HG03565 (cell line): ENCODE results near the gene CTBP2.
"Not testable (repeated sequence)": the region's sequence is repeated elsewhere in the genome, so short reads cannot be mapped to it uniquely, and the experiment has no call there.

ENCODE experiments used
- ATAC-seq: cut with Tn5 transposase; IDR thresholded peaks from one replicate; pipeline ENCODE4 v1.9.1; 2021; ENCODE audit warnings: mild to moderate bottlenecking, moderate library complexity; ENCODE audit not compliant: unreplicated experiment

Gene CTBP2

DNA sequence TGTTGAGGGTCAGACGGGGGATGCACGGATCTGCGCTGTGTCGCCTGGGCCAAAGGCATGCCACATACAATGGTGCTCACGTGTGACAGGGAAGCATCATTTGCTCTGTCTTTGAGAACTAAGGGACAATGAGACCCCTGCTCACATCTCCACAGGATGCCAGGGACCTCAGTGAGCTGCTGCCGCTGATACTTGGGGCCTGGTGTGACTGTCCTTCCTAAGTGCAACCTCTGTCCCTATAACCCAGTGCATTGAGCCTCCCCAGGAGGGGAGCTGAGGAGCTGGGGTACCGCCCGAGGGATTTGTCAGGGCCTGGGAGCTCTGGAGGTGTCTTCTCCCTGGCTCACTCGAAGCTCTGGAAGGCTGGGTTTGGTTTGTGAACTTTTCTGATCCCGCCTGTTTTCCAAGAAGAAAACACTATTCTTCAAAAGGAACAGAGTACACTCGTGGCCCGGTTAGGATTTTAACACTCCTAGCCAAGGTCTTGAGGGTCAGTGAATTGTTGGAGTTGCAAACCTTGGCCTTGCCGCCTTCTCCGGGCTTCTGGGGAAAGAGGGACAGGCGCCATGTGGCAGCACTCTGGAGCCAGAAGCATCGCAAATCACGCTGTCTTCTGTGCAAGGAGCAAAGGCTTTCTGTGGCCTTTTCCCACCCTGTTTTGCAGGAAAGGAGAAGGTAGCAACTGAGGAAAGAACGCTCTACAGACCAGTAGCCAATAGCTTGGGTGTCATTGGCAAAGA, 26.2 kb upstream of the CTBP2 start:
- no peak for ATAC-seq

DNA sequence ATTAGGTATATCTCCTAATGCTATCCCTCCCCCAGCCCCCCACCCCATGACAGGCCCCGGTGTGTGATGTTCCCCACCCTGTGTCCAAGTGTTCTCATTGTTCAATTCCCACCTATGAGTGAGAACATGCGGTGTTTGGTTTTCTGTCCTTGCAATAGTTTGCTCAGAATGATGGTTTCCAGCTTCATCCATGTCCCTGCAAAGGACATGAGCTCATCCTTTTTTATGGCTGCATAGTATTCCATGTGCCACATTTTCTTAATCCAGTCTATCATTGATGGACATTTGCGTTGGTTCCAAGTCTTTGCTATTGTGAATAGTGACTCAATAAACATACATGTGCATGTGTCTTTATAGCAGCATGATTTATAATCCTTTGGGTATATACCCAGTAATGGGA, 18.7 kb upstream of the CTBP2 start:
- ATAC-seq, result not testable (repeated sequence)

DNA sequence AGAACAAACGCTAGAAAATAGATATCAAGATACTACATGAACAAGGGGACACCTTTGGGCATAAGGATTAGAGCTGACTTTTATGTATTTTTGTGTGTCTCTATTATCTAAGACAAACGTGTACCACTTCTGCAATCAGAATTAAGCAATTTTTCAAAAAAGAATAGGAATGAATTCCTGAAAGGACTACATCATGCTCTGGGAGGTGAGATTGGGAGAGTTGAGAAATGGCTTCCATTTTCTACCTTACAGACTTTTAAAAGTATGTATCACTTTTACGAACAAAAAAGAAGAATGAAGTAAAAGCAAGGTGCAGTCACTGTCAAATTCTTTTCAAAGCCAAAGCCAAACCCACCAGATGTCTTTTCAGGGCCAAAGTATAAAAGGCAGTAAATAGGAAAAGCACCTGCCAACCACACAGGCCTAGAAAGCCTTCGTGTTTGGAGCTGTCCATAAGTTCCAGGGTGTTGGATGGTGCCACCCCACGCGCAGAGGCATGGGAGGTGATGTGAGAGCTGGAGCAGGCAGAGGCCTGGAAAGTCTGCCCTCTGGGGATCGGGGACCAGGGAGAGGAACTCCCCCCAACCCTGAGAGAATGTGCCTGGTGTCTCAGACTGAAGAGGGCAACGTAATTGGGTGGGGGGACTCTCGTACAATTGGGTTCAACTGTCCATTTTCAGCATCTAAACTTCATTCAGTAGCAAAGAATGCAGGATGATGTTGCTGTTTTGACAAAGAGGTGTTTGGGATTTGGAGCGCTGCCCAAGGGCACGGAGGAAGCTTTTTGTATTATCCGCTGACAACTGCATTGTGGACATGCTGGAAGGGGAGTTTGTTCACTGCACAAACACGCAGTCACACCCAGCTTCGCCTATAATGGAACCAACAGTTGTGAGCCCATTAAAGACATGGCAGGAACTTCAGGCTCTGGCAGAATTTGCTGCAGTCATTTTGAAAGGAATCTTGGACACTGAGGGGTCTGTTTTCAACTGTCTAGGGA, 17.6 kb upstream of the CTBP2 start:
- no peak for ATAC-seq

DNA sequence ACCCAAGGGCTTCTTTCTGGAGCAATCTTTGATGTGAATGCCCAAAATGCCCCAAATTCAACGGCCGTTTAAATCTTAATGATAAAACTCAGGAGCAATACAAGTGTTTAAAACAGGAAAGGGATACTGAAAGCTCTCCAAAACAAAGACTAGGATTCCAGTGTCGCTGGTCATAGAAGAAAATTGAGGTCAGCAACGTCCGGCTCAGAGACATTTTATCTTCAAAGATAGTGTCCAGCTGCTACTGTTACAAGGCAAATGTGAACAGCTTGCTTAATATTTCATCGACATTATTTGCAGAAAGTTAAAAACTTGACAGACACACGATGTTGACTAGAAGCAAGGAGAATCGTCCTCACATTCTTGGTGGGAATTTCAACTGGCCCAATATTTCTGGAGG, 15.4 kb upstream of the CTBP2 start:
- ATAC-seq, result no peak

DNA sequence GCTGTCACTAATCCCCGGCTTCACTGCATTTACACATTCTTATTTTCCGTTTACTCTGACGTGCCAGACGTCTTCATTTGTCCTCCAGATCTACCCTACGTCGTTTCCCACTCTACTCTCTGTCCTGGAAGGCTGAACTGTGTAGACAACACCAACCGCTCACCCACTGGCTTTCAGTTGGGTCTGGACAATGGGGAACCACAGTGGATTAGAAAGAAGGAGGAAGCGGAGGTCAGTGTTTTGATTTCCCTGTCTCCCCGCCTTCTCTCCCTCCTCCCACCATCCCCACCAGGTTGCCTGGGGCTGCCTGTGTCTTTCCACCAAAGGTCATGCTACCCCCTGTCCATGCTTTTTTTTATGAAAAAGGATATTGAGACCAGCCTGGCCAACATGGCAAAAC, 14.0 kb upstream of the CTBP2 start:
- no peak for ATAC-seq

DNA sequence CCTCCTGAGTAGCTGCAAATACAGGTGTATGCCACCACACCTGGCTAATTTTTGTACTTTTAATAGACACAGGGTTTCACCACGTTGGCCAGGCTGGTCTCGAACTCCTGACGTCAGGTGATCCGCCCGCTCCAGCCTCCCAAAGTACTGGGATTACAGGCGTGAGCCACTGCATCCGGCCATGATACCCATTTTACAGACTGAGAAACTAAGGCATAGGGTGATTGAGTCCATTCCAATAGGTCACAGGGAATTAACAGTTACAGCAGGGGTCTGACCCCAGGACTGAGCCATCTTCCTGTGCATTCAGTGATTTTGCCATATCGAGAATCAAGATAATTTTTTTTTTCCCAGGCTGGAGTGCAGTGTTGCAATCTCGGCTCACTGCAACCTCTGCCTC, 12.3 kb upstream of the CTBP2 start:
- no peak for ATAC-seq

DNA sequence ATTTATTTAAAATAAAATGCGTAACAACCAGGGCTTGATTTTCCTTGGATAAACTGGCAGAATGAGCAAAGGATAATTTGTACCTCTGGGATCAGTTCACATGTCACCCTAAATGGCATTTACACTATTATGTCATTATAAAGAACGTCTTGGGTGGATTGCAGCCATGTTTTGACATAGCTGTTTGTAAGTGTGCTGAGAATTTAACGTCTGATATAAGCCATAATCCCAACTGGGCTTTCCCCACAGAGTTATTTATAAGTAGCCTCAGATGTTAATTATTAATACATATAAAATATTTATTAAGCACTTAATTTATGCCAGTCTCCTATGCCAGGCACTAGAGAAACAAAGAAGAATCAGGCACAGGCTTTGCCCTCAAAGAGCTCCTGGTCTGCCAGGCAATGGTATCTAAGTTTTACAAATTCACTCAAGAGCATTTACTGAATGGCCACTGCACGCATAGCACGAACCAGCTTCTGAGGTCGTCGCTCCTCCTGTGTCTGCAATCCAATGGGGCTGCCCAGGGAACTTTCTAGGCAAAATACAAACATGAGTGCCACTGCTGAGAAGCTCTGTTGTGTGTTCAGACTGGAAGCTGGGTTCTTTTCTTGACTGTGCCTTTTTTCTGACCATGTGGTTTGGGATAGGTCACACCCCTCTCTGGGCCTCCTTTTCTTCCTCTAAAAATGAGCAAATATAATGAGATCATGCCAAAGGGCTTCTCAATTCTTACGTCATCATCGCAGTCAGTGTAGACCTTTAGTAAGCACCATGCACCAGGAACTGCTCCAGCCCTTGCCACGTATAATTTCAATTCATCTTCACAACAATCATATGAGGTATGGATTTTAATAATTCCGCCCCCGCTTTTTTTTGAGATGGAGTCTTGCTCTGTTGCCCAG, 11.3 kb upstream of the CTBP2 start:
- ATAC-seq, result no peak

DNA sequence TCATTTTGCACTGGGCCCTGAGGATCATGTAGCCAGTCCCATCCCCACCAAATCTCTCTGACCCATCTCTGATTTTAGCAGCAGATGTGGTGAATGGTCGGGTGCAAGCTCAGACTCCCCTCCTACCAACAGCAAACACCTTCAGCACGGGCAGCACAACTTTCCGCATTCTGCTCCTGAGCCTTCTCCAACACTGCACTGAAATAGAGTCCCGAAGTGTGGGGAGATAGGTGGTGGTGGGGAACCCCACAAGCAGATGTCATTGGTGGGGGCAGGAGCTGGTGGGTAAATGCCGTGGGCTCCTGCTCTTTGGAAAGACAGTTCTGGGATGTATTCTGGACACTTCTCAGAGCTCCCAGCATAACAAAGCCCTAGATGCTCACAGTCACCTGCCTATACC, 9.6 kb upstream of the CTBP2 start:
- ATAC-seq, result no peak

DNA sequence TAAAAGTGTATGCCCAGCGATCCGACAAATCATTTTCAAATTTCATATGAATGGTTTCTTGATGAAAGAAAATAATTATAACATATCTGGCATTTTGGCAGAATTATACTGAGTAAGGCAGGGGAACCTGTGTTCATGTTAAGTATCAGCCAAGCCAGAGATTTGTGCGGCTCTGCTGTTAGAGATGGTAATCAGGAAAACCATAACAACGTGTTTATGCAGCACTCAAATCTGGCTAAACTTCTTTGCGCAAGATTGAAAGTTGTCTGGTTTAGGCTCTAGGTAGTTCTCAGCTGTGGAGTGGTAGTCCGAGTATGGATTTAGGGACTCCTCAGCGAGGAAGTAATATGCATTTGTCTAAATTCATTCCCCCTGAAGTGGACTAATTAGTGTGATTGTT, 8.9 kb upstream of the CTBP2 start:
- ATAC-seq, result no peak

DNA sequence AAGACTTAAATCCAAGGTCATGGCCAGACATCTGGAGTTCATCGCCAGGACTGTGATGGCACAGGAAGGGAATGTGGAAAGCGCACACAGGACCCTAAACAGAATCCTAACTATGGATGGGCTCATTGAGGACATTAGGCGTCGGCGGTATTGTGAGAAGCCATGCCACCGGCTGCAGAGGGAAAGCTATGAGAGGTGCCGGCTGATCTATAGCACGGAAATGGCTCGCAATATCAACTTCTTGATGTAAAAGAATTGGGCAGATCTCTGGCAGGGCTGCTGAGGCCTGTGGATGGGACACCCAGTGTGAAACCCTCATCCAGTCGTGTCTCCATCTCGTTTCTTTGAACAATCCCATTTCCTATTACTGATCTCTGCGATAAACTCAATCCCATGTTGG, 6.3 kb upstream of the CTBP2 start:
- ATAC-seq, result no peak

DNA sequence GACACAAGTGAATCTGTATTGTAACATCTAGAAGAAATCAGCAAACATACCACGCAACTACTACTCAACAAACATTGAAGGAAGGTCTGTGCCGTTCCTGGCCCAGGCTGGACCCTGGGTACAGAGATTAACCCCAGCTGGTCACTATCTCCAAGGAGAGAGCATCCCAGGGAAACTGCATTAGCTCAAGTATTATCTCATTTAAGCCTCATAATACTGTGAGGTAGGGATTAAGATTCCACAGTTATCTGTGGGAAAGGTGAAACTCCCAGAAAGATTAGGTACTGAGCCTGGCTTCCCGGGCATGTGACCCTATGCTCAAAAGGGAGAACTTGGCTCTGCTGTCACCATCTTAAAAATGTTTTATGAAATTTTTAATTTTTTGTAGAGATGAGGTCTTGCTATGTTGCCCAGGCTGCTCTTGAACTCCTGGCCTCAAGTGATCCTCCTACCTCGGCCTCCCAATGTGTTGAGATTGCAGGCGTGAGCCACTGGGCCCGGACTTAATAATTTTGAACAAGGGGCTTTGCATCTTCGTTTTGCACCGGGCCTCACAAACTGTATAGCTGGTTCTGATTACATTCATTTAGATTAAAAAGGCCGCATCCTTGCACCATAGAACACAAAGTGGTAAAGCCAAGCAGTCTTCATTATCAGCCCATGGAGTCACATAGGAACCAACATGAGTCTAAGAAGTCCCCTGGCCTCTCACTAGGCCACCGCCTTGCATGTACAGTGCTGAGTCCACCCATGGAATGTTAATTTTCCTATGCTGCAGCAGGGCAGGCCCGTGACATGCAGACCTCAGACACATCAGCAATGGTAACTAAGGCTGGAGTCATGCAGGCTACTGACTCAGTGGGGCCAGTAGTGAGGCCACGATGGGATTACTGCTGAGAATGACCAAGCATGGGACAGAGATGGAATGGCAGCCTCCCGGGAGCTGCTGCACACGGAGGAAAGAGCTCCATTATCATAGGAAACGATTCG, 5.5 kb upstream of the CTBP2 start:
- no peak for ATAC-seq

DNA sequence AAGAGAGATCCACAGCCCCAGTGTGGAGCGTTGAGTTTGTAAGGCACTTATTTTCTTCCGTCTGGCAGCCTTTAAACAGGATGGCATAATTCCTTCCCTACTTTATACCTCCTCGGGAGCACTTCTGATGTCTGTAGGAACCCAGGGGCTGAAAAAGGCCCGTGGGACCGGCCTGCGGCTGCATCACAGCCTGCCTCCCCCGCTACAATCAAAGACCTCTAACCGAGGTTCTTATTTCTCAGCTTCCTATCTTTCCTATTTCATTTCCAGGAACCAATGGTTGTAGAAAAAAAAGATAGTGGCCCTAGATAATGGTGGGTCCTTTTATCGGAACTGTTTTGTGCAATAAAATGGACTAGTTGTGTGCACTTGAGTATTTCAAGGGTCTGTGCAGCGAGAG, 4.1 kb upstream of the CTBP2 start:
- no peak for ATAC-seq

DNA sequence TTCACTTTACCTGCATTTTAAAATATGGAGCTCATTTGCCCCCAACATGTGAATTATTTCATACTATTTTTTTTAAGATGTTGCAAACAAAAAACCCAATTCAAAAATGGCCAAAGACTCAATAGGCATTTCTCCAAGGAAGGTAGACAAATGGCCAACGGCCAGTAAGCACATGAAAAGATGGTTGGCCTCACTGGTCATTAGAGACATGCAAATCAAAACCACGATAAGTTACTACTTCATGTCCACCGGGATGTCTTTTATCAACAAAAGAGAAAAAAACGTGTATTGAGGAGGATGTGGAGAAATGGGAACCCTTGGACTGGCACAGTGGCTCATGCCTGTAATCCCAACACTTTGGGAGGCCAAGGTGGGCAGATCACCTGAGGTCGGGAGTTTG, 3.4 kb upstream of the CTBP2 start:
- no peak for ATAC-seq

DNA sequence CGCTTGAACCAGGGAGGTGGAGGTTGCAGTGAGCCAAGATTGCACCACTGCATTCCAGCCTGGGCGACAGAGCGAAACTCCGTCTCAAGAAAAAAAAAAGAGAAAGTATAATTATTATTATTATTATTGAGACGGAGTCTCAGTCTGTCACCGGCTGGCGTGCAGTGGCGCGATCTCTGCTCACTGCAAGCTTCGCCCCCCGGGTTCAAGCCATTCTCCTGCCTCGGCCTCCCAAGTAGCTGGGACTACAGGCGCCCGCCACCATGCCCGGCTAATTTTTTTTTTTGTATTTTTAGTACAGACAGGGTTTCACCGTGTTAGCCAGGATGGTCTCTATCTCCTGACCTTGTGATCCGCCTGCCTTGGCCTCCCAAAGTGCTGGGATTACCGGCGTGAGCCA, 2.9 kb upstream of the CTBP2 start:
- not testable (repeated sequence) for ATAC-seq

DNA sequence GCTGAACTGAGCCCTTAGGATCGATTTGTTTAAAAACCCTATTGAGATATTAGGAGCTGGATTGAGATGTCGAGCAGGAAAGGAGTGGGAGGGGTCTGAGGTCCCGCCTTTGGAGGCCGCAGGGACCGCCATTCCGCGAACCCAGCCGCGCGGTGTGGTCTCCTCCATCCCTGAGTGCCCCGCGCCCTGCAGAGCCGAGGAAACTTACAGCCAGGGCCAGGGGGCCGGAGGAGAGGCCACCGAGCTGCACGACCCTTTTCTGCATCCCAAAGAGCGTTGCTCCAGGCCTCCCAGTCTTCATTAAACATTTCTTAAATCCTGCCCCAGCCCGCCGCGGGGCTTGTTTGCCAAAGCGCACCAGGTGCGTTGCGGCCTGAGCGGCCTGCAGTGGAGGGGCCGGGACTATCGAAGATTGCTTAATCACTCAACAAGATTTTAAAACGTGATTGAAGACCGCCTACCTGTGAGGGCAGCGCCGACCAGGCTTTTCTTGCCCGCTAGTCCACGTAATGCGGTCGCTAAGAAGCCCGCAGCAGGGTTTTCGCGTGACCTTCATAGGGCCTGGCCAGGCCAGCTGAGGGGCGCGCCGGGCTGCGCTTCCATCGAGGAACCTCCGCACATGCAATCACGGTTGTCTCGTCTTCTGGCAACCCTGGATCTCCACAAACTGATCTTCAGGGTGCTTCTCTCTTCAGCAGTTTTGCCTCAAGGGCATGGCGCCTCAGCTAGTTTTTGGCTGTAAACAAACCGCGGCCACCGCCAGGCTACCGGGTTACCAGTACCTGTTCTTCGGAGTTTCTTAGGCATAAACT, 2.0 kb upstream of the CTBP2 start:
- ATAC-seq, result no peak

DNA sequence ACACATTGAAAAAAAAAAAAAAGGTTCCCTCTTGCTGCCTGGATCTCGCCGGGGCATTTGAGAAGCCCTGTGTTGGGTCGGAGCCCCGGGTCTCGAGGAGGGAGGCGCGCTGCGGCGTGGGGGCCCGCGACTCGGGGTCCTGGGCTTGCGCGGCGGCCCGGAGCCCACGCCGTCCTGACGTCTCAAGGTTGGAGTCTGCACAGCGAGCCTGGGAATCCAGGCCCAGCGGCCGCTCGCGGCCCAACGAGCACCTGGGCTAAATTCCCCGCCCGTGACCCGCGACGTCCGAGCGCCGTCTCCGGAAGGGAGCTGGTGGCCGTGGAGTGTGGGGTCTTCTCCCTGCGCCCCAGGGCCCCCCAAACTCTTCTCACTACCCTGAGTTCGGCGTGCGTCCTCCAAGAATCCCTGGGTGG, 1.4 kb upstream of the CTBP2 start:
- ATAC-seq, result no peak

DNA sequence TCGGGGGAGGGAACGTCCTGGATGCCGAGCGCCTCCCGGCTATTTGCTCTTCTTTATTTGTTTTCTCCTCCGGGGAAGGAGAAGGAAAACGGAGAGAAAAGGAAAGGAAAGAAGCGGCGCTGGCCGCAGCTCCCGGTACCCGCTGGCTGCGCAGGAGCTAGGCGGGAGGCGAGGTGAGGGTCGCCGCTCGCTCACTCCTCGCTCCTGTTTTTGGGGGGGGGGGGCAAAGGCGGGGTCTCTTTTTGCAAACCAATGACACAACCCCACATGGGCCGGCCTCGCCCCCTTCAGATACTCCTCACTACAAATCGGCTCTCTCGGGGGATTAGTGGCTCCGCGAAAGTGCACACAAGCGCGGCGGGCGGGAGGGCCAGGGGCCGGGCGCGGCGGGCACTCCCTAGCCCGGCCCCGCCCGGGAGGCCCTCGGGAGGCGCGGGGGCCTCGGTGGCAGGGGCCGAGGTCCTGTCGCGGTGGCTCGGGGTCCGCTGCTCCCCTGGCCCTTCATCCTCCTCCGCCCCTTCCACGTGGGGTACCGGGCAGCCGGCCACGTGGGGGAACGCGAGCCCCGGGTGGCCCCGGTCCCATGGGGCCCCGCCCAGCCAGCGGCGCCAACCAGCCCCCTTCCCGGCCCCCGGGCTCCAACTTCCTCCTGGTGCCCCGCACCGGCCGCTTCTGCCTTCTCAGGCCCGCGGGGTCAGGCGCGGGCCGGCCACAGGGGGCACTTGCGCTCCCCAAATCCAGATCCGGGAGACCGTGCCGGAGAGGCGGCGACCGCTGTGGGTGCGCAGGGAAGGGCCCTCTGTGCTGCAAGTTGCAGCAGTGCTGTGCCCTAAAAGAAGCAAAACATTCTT, 718 bp upstream of the CTBP2 start:
- ATAC-seq, result no peak

DNA sequence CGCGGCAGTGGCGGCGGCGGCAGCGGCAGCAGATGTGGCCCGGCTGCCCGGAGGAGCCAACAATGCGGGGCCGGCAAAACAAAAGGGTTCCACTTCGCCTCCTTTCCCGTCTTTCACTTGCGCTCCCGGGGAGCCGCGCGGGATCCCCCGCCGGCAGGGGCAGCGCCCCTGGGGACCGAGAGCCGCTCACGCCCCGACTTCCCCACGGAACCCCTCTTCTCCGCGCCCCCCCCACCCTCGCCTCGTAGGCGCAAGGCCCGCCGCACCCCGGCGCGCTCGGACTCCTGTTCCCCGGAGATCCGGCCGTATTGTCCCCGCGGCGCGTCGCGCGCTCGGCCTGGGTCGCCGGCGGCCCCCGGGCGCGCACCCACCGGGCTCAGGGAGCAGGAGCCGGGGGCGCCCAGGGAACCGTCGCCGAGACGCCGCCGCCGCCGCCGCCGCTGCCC, 854 bp downstream of the CTBP2 start:
- no peak for ATAC-seq
